Mesenchymal stem cell (in vitro differentiated cells and primary cell): ENCODE measurements around the gene PTPRE.

Experiments used
- DNase-seq: peaks from one replicate; pipeline ENCODE4 v3.0.0-alpha.2; 2013
- H2AFZ ChIP-seq: one replicate; pipeline ENCODE4 v1.6.1; 2013; ENCODE audit warnings: low read depth, mild to moderate bottlenecking, control low read depth, inconsistent platforms, low read length, moderate library complexity
- H2AK5ac ChIP-seq: 2 replicates; pipeline ENCODE4 v1.6.1; 2013; ENCODE audit warnings: low read length, moderate library complexity, mild to moderate bottlenecking, inconsistent platforms; ENCODE audit not compliant: severe bottlenecking
- H2BK120ac ChIP-seq: one replicate; pipeline ENCODE4 v1.6.1; 2013; ENCODE audit warnings: low read depth, mild to moderate bottlenecking, inconsistent platforms, low read length, moderate library complexity
- H2BK12ac ChIP-seq, 2 experiments: one replicate each; pipeline ENCODE4 v1.6.1; 2013; ENCODE audit warnings: inconsistent platforms in 2 of 2, low read length in 2 of 2, mild to moderate bottlenecking in 2 of 2, moderate library complexity in 2 of 2, control low read depth in 1 of 2
- H2BK15ac ChIP-seq: one replicate; pipeline ENCODE4 v1.6.1; 2013; ENCODE audit warnings: mild to moderate bottlenecking, low read depth, inconsistent platforms; ENCODE audit not compliant: poor library complexity, severe bottlenecking
- H2BK5ac ChIP-seq: 2 replicates; pipeline ENCODE4 v1.6.1; 2013; ENCODE audit warnings: low read depth, mild to moderate bottlenecking, low read length, control low read depth, inconsistent platforms; ENCODE audit not compliant: poor library complexity, severe bottlenecking
- H3K14ac ChIP-seq, 2 experiments: one replicate each; pipeline ENCODE4 v1.6.1; 2013; ENCODE audit warnings: inconsistent platforms in 2 of 2, low read length in 2 of 2, control low read depth in 1 of 2, mild to moderate bottlenecking in 1 of 2, moderate library complexity in 1 of 2
- H3K18ac ChIP-seq, 2 experiments: one replicate each; pipeline ENCODE4 v1.6.1; 2013; ENCODE audit warnings: inconsistent platforms in 2 of 2, low read length in 2 of 2, control low read depth in 1 of 2, low read depth in 1 of 2, mild to moderate bottlenecking in 1 of 2
- H3K23ac ChIP-seq, 2 experiments: one replicate each; pipeline ENCODE4 v1.6.1; 2013; ENCODE audit warnings: inconsistent platforms in 2 of 2, low read length in 2 of 2, mild to moderate bottlenecking in 2 of 2, moderate library complexity in 2 of 2, control low read depth in 1 of 2
- H3K27ac ChIP-seq: 2 replicates; pipeline ENCODE4 v1.5.1; 2013; ENCODE audit warnings: mild to moderate bottlenecking, moderate library complexity, low read length, control low read depth, inconsistent platforms; ENCODE audit not compliant: poor library complexity, severe bottlenecking
- H3K27me3 ChIP-seq, 2 experiments: 2 replicates each; pipeline versions ENCODE4 v1.6.1 to v1.7.0; 2013; ENCODE audit warnings: low read length in 2 of 2, mild to moderate bottlenecking in 2 of 2, moderate library complexity in 2 of 2, control low read depth in 1 of 2, inconsistent platforms in 1 of 2; ENCODE audit not compliant: control insufficient read depth in 1 of 2, insufficient read depth in 1 of 2
- H3K36me3 ChIP-seq, 2 experiments: 2 replicates each; pipeline versions ENCODE4 v1.6.1 to v1.7.0; 2013; ENCODE audit warnings: low read length in 2 of 2, control low read depth in 1 of 2, inconsistent platforms in 1 of 2, low read depth in 1 of 2, mild to moderate bottlenecking in 1 of 2; ENCODE audit not compliant: insufficient read depth in 2 of 2, control insufficient read depth in 1 of 2
- H3K4ac ChIP-seq, 2 experiments: one replicate each; pipeline ENCODE4 v1.6.1; 2013; ENCODE audit warnings: inconsistent platforms in 2 of 2, low read length in 2 of 2, mild to moderate bottlenecking in 2 of 2, moderate library complexity in 2 of 2, control low read depth in 1 of 2, low read depth in 1 of 2
- H3K4me1 ChIP-seq: 2 replicates; pipeline ENCODE4 v1.6.1; 2013; ENCODE audit warnings: low read depth, low read length, control low read depth; ENCODE audit not compliant: control insufficient read depth, insufficient read depth
- H3K4me2 ChIP-seq: 2 replicates; pipeline ENCODE4 v1.6.1; 2013; ENCODE audit warnings: low read length, mild to moderate bottlenecking, inconsistent platforms; ENCODE audit not compliant: poor library complexity, severe bottlenecking
- H3K4me3 ChIP-seq, 2 experiments: 2 replicates each; pipeline versions ENCODE4 v1.5.1 to v1.7.0; 2013; ENCODE audit warnings: low read length in 2 of 2, mild to moderate bottlenecking in 2 of 2, control low read depth in 1 of 2, low read depth in 1 of 2; ENCODE audit not compliant: insufficient read depth in 1 of 2
- H3K79me1 ChIP-seq: replicated peaks from 2 replicates; pipeline ENCODE4 v1.6.1; 2013; ENCODE audit warnings: mild to moderate bottlenecking, control low read depth, low read length, inconsistent platforms; ENCODE audit not compliant: poor library complexity, severe bottlenecking
- H3K9ac ChIP-seq: 2 replicates; pipeline ENCODE4 v1.7.0; 2013; ENCODE audit warnings: mild to moderate bottlenecking, low read length, moderate library complexity
- H3K9me3 ChIP-seq: 2 replicates; pipeline ENCODE4 v1.7.0; 2013; ENCODE audit warnings: mild to moderate bottlenecking, low read length; ENCODE audit not compliant: control insufficient read depth
- H4K8ac ChIP-seq: one replicate; pipeline ENCODE4 v1.6.1; 2013; ENCODE audit warnings: inconsistent platforms, mild to moderate bottlenecking, low read length, moderate library complexity
- H4K91ac ChIP-seq: one replicate; pipeline ENCODE4 v1.6.1; 2013; ENCODE audit warnings: mild to moderate bottlenecking, low read length, inconsistent platforms
- WGBS: methylation state at CpG from one replicate; pipeline ENCODE4 v1.1.7; 2013; ENCODE audit warnings: mixed read lengths; 5-methylcytosine and 5-hydroxymethylcytosine counted together

Gene PTPRE

DNA sequence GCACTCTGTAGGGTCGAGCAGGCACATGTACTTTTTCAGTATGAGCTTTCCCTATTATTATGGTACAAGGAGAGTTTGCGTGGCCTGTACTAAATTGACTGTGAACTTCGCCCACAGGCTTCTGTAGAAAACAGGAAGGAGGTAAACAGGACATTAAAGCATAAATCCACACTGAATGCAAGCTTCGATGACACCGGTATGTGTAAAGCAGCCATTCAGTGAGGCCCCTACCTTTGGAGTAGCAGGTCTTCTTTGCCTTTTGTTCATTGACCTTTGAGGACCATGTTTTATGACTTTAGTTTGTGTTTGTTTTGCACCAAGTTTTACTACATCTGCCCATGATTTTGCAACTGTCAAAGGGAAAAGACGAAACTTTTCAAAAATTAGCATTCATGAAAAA, 204.8 kb downstream of the PTPRE start:
- Histone ChIP-seq H3K36me3 (peaks cover 18 to 59% of the 10 kb centered on the region in 2 experiments), H3K9ac (no peak overlapping the region), H2AK5ac (no peak overlapping the region), H3K14ac (no peak overlapping the region), H3K79me1 (peaks cover 42% of the 10 kb centered on the region), H2BK15ac (no peak overlapping the region), H3K18ac (no peak overlapping the region), H3K4me2 (no peak overlapping the region), H2BK5ac (no peak overlapping the region), H4K91ac (no peak overlapping the region), H3K4ac (no peak overlapping the region), H3K4me3 (no peak overlapping the region), H2BK12ac (no peak overlapping the region), H3K4me1 (no peaks in the 10 kb centered on the region), H2BK120ac (no peak overlapping the region), H4K8ac (no peak overlapping the region), H3K9me3 (no peaks in the 10 kb centered on the region), H3K27me3 (no peaks in the 10 kb centered on the region), H2AFZ (no peak overlapping the region), H3K23ac (no peak overlapping the region), H3K27ac (no peak overlapping the region)
- no peak for DNase-seq
- WGBS = over 99% methylated on average over 6 of the region's 6 CpGs

DNA sequence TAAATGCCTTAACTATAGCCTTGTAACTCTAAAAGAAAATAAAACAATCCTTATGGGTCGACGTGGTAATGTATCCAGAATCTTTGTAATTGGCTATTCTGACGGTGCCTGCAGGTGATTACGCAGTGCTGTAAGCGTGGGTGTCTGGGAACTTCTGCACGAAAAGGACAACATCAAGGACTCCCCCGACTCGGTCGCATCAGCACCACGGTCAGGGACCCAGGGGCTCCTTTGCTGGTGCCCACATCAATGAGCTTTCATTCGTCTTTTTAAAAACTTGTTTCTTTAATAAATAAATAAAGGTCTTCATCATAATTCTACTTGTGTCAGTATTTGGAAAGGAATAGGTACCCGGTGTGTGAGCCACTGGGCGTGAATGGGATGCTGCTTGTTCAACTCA, 206.1 kb downstream of the PTPRE start:
- WGBS = 98% methylated on average over 8 of the region's 13 CpGs
- Histone ChIP-seq H2AK5ac (no peak overlapping the region), H3K9me3 (no peaks in the 10 kb centered on the region), H4K91ac (no peak overlapping the region), H3K4me2 (no peak overlapping the region), H3K9ac (no peak overlapping the region), H3K27ac (no peak overlapping the region), H3K4ac (no peak overlapping the region), H3K4me3 (no peak overlapping the region), H3K23ac (no peak overlapping the region), H3K4me1 (peaks cover 2% of the 10 kb centered on the region), H2BK15ac (no peak overlapping the region), H3K36me3 (peaks cover 13 to 49% of the 10 kb centered on the region in 2 experiments), H2BK12ac (no peak overlapping the region), H2BK120ac (no peak overlapping the region), H3K27me3 (no peaks in the 10 kb centered on the region), H3K14ac (no peak overlapping the region), H3K79me1 (peaks cover 41% of the 10 kb centered on the region), H2BK5ac (no peak overlapping the region), H4K8ac (no peak overlapping the region), H3K18ac (no peak overlapping the region), H2AFZ (no peak overlapping the region)
- no peak for DNase-seq

DNA sequence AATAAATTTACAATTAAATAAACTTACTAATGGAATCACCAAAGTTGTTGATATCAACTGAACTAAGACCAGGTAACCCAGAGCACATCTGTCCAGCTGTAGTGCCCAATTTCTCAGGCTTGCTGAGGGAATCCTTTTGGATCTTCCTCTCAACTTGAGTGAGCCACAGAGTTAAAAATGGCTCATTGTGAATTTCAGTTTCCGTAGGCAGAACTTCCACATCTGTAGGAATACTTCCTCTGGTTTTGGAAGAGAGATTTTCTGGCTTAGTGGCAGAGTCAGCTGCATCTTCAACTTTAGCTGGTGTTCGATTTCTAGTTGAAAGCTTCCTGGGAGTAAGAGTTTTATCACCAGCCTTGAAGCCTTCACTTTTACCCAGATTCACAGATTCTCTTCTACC, 208.0 kb downstream of the PTPRE start:
- peaks cover 35% of the 10 kb centered on the region for H3K79me1 ChIP-seq
- H3K27ac ChIP-seq = no peak overlapping the region
- H2BK15ac ChIP-seq = no peak overlapping the region
- no peaks in the 10 kb centered on the region for H3K9me3 ChIP-seq
- H3K4me3 ChIP-seq = no peak overlapping the region
- H2AK5ac ChIP-seq = no peak overlapping the region
- H4K8ac ChIP-seq = no peak overlapping the region
- no peak overlapping the region for H4K91ac ChIP-seq
- H3K18ac ChIP-seq = no peak overlapping the region
- H3K9ac ChIP-seq = no peak overlapping the region
- peaks cover 2% of the 10 kb centered on the region for H3K4me1 ChIP-seq
- H2BK5ac ChIP-seq = no peak overlapping the region
- no peak overlapping the region for H3K4ac ChIP-seq
- no peak overlapping the region for H3K14ac ChIP-seq
- WGBS = 100% methylated on average over 1 of the region's 2 CpGs
- no peak for DNase-seq
- no peak overlapping the region for H2BK120ac ChIP-seq
- H3K4me2 ChIP-seq = no peak overlapping the region
- H2BK12ac ChIP-seq = no peak overlapping the region
- H3K23ac ChIP-seq = no peak overlapping the region
- no peak overlapping the region for H2AFZ ChIP-seq
- H3K36me3 ChIP-seq = peaks cover 8 to 35% of the 10 kb centered on the region in 2 experiments
- no peaks in the 10 kb centered on the region for H3K27me3 ChIP-seq

DNA sequence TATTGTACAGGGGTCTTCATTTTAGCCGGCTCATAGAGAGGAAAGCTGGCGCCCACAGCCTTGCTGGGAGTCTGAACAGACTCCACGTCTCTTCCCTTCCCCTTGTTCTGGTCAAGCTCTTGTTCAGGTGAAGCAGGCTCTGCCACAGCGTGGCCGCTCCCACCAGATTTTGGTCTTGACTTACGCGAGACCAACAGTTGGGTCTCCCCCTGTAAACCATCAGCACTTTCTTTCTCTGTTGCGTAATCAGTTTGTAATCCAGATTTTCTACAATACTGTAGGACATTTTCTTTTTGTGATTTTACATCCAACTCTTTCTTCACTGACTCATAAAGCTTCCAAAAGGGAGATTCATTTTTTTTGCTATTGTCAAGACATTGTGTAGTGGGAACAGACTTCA, 208.5 kb downstream of the PTPRE start:
- Histone ChIP-seq H3K4me2 (no peak overlapping the region), H4K8ac (no peak overlapping the region), H3K14ac (no peak overlapping the region), H3K9me3 (no peaks in the 10 kb centered on the region), H3K36me3 (peaks cover 8 to 34% of the 10 kb centered on the region in 2 experiments), H2AFZ (no peak overlapping the region), H3K4ac (no peak overlapping the region), H3K4me1 (peaks cover 2% of the 10 kb centered on the region), H2BK5ac (no peak overlapping the region), H3K79me1 (peaks cover 34% of the 10 kb centered on the region), H3K27me3 (no peaks in the 10 kb centered on the region), H2AK5ac (no peak overlapping the region), H3K23ac (no peak overlapping the region), H2BK15ac (no peak overlapping the region), H3K9ac (no peak overlapping the region), H4K91ac (no peak overlapping the region), H2BK120ac (no peak overlapping the region), H3K27ac (no peak overlapping the region), H2BK12ac (no peak overlapping the region), H3K4me3 (no peak overlapping the region), H3K18ac (no peak overlapping the region)
- WGBS = 98% methylated on average over 7 of the region's 8 CpGs
- no peak for DNase-seq
